Activated CD4-positive, alpha-beta memory T cell treated with anti-CD3 and anti-CD28 coated beads for 36 hours (primary cell): Measurements from ENCODE around the gene SNX14. TPM values are rescaled to one million over a fixed set of nuclear protein-coding genes. Genes with fewer than 3 reads are reported as not detected.
A peak's percentile ranks its signal among the peaks of the same experiment; 100 is the strongest.
"Not testable (repeated sequence)": the region's sequence is repeated elsewhere in the genome, so short reads cannot be mapped to it uniquely, and the experiment has no call there.

Source experiments
- CTCF ChIA-PET: fragments of 350-600 bp; sonication (Branson Sonifier 250); formaldehyde crosslinking; loops from one replicate; lab custom pipeline; 2021; ENCODE audit warnings: antibody characterized with exemption, inconsistent platforms; lab: Charles Lee
- POLR2A ChIA-PET: fragments of 350-600 bp; sonication (Branson Sonifier 250); formaldehyde crosslinking; loops from one replicate; lab custom pipeline; 2021; ENCODE audit warnings: antibody characterized with exemption; lab: Charles Lee
- DNase-seq: peaks from one replicate; pipeline ENCODE4 v3.0.0-alpha.2; 2020
- H3K27ac Mint-ChIP-seq: one replicate; pipeline ENCODE4 v1.8.0; 2021; ENCODE audit warnings: mixed read lengths
- H3K27me3 Mint-ChIP-seq: one replicate; pipeline ENCODE4 v1.8.0; 2021; ENCODE audit warnings: mixed read lengths
- H3K36me3 Mint-ChIP-seq: one replicate; pipeline ENCODE4 v1.8.0; 2021; ENCODE audit warnings: mixed read lengths
- H3K4me1 Mint-ChIP-seq: one replicate; pipeline ENCODE4 v1.8.0; 2021; ENCODE audit warnings: low read depth, mixed read lengths
- H3K4me3 Mint-ChIP-seq: one replicate; pipeline ENCODE4 v1.8.0; 2021; ENCODE audit warnings: mild to moderate bottlenecking, mixed read lengths
- H3K9me3 Mint-ChIP-seq: one replicate; pipeline ENCODE4 v1.8.0; 2021; ENCODE audit warnings: mixed read lengths
- intact Hi-C: fragments of 100-400 bp; cut with micrococcal nuclease; formaldehyde crosslinking; loops from one replicate; pipeline ENCODE4 v1.15.1; 2023
- total RNA-seq, 2 experiments: library from RNA; stranded (reverse); gene quantifications; one replicate each; pipeline ENCODE4 v1.2.3, GENCODE V29; 2021

Gene SNX14
- total RNA-seq, 2 experiments from 2014 or later, result 50.9 to 59.6 TPM

GRCh38 chr6:85620308-85620707 lies 26.6 kb upstream of the SNX14 start:
- H3K27me3 Mint-ChIP-seq, result no peaks in the 10 kb centered on the region
- intact Hi-C loops, result no loop called here
- no peaks in the 10 kb centered on the region for H3K9me3 Mint-ChIP-seq
- peaks cover 37% of the 10 kb centered on the region for H3K4me1 Mint-ChIP-seq
- H3K4me3 Mint-ChIP-seq, result no peak overlapping the region
- ChIA-PET POLR2A (interaction anchor here (1.0 kb wide), 1 partner anchor 21 kb away, joined by 4 read pairs; no protein-coding TSS in a partner anchor), CTCF (no interaction called here)
- DNase-seq, result no peak
- peaks cover 71% of the 10 kb centered on the region for H3K36me3 Mint-ChIP-seq
- H3K27ac Mint-ChIP-seq, result no peak overlapping the region

GRCh38 chr6:85614780-85615179 lies 21.1 kb upstream of the SNX14 start:
- ChIA-PET POLR2A (no interaction called here), CTCF (no interaction called here)
- H3K36me3 Mint-ChIP-seq, result peaks cover 58% of the 10 kb centered on the region
- peaks cover 9% of the 10 kb centered on the region for H3K4me1 Mint-ChIP-seq
- intact Hi-C loops, result no loop called here
- H3K4me3 Mint-ChIP-seq, result no peak overlapping the region
- H3K27ac Mint-ChIP-seq, result no peak overlapping the region
- no peaks in the 10 kb centered on the region for H3K27me3 Mint-ChIP-seq
- H3K9me3 Mint-ChIP-seq, result no peaks in the 10 kb centered on the region
- no peak for DNase-seq

- no peak for DNase-seq
- Mint-ChIP-seq H3K36me3 (peaks cover 58% of the 10 kb centered on the region), H3K9me3 (no peaks in the 10 kb centered on the region), H3K27ac (peak overlapping the region; percentile 28), H3K4me1 (peaks cover 5% of the 10 kb centered on the region), H3K27me3 (no peaks in the 10 kb centered on the region), H3K4me3 (no peak overlapping the region)
- CTCF ChIA-PET, result no interaction called here
- intact Hi-C loops, result no loop called here
- POLR2A ChIA-PET, result no interaction called here
Measured at GRCh38 chr6:85612690-85613474, 19.2 kb upstream of the SNX14 start.

- ChIA-PET POLR2A (interaction anchor here (1.3 to 1.6 kb wide), 3 partner anchors 16 to 65 kb away, joined by 4 to 7 read pairs (median 4); partner anchors contain the start of gene SNX14), CTCF (interaction anchor here (1.4 kb wide), 1 partner anchor 16 kb away, joined by 5 read pairs; the partner anchor contains the start of gene SNX14)
- Mint-ChIP-seq H3K36me3 (peaks cover 46% of the 10 kb centered on the region), H3K4me3 (no peak overlapping the region), H3K27me3 (no peaks in the 10 kb centered on the region), H3K27ac (peak overlapping the region; percentile 14), H3K9me3 (no peaks in the 10 kb centered on the region), H3K4me1 (peaks cover 5% of the 10 kb centered on the region)
- no peak for DNase-seq
- intact Hi-C loops, result no loop called here
Measured at GRCh38 chr6:85610182-85610895, 16.7 kb upstream of the SNX14 start.

- no peaks in the 10 kb centered on the region for H3K4me1 Mint-ChIP-seq
- H3K9me3 Mint-ChIP-seq, result no peaks in the 10 kb centered on the region
- no peak for DNase-seq
- intact Hi-C loops, result no loop called here
- ChIA-PET CTCF (no interaction called here), POLR2A (no interaction called here)
- H3K27ac Mint-ChIP-seq, result no peak overlapping the region
- H3K4me3 Mint-ChIP-seq, result no peak overlapping the region
- peaks cover 12% of the 10 kb centered on the region for H3K36me3 Mint-ChIP-seq
- H3K27me3 Mint-ChIP-seq, result no peaks in the 10 kb centered on the region
Measured at GRCh38 chr6:85602100-85602499, 8.4 kb upstream of the SNX14 start.

- Mint-ChIP-seq H3K27ac (no peak overlapping the region), H3K4me1 (no peaks in the 10 kb centered on the region), H3K36me3 (peaks cover 12% of the 10 kb centered on the region), H3K27me3 (no peaks in the 10 kb centered on the region), H3K4me3 (no peak overlapping the region), H3K9me3 (no peaks in the 10 kb centered on the region)
- POLR2A ChIA-PET, result no interaction called here
- DNase-seq, result no peak
- CTCF ChIA-PET, result no interaction called here
- intact Hi-C loops, result no loop called here
Measured at GRCh38 chr6:85600713-85601313, 7.2 kb upstream of the SNX14 start.

GRCh38 chr6:85594197-85594930 lies 706 bp upstream of the SNX14 start:
- Mint-ChIP-seq H3K27ac (peak overlapping the region; percentile 94), H3K9me3 (no peaks in the 10 kb centered on the region), H3K4me1 (peaks cover 33% of the 10 kb centered on the region), H3K27me3 (no peaks in the 10 kb centered on the region), H3K36me3 (peaks cover 11% of the 10 kb centered on the region), H3K4me3 (peak overlapping the region; percentile 84)
- DNase-seq, result peak; percentile 72
- intact Hi-C loops, result loop anchor here (1.0 to 5.0 kb wide), 6 partner anchors 49 to 1367 kb away; partner anchors contain the start of gene CEP162
- CTCF ChIA-PET, result interaction anchor here (1.3 to 1.8 kb wide), 4 partner anchors 15 to 239 kb away, joined by 4 to 5 read pairs (median 4); partner anchors contain the start of gene SYNCRIP
- POLR2A ChIA-PET, result interaction anchor here (1.6 to 5.5 kb wide), 8 partner anchors 9 to 128 kb away, joined by 4 to 61 read pairs (median 10); partner anchors contain the start of gene SYNCRIP

GRCh38 chr6:85592033-85592432 lies 1.6 kb downstream of the SNX14 start:
- H3K4me1 Mint-ChIP-seq, result peaks cover 34% of the 10 kb centered on the region
- H3K27ac Mint-ChIP-seq, result no peak overlapping the region
- no peaks in the 10 kb centered on the region for H3K27me3 Mint-ChIP-seq
- peaks cover 15% of the 10 kb centered on the region for H3K36me3 Mint-ChIP-seq
- POLR2A ChIA-PET, result interaction anchor here (3.8 to 5.5 kb wide), 2 partner anchors 50 to 86 kb away, joined by 53 to 61 read pairs; partner anchors contain the start of gene SYNCRIP
- intact Hi-C loops, result loop anchor here (5.0 kb wide), 2 partner anchors 230 to 1365 kb away; partner anchors contain the start of gene CEP162
- CTCF ChIA-PET, result no interaction called here
- DNase-seq, result no peak
- H3K9me3 Mint-ChIP-seq, result no peaks in the 10 kb centered on the region
- peak overlapping the region; percentile 84 for H3K4me3 Mint-ChIP-seq

GRCh38 chr6:85591207-85591606 lies 2.5 kb downstream of the SNX14 start:
- Mint-ChIP-seq H3K9me3 (no peaks in the 10 kb centered on the region), H3K4me1 (peaks cover 36% of the 10 kb centered on the region), H3K27ac (no peak overlapping the region), H3K27me3 (no peaks in the 10 kb centered on the region), H3K4me3 (peak overlapping the region; percentile 17), H3K36me3 (peaks cover 16% of the 10 kb centered on the region)
- POLR2A ChIA-PET, result interaction anchor here (3.8 to 5.5 kb wide), 2 partner anchors 51 to 87 kb away, joined by 53 to 61 read pairs; partner anchors contain the start of gene SYNCRIP
- CTCF ChIA-PET, result no interaction called here
- DNase-seq, result no peak
- intact Hi-C loops, result loop anchor here (5.0 kb wide), 2 partner anchors 229 to 1364 kb away; partner anchors contain the start of gene CEP162

- Mint-ChIP-seq H3K36me3 (peaks cover 54% of the 10 kb centered on the region), H3K4me3 (no peak overlapping the region), H3K4me1 (peaks cover 35% of the 10 kb centered on the region), H3K27ac (no peak overlapping the region), H3K9me3 (peaks cover 41% of the 10 kb centered on the region), H3K27me3 (no peaks in the 10 kb centered on the region)
- POLR2A ChIA-PET, result interaction anchor here (0.7 kb wide), 1 partner anchor 8 kb away, joined by 6 read pairs; the partner anchor contains the start of gene SNX14
- no peak for DNase-seq
- CTCF ChIA-PET, result no interaction called here
- intact Hi-C loops, result no loop called here
Measured at GRCh38 chr6:85585741-85586140, 7.9 kb downstream of the SNX14 start.

GRCh38 chr6:85582832-85583231 lies 10.8 kb downstream of the SNX14 start:
- H3K4me3 Mint-ChIP-seq, intact Hi-C loops, H3K27me3 Mint-ChIP-seq, POLR2A ChIA-PET, CTCF ChIA-PET, H3K27ac Mint-ChIP-seq, DNase-seq: not testable (repeated sequence)
- peaks cover 48% of the 10 kb centered on the region for H3K36me3 Mint-ChIP-seq
- peaks cover 39% of the 10 kb centered on the region for H3K4me1 Mint-ChIP-seq
- H3K9me3 Mint-ChIP-seq, result peaks cover 41% of the 10 kb centered on the region
